Kidney (tissue), 14 donors: ENCODE results near the gene CFAP92. TPM values are rescaled to one million over a fixed set of nuclear protein-coding genes. Genes with fewer than 3 reads are reported as not detected.
A peak's percentile ranks its signal among the peaks of the same experiment; 100 is the strongest.

Experiments used
- DNase-seq, 5 donors: peaks; one replicate each; pipeline ENCODE4 v3.0.0-alpha.2; 2013 to 2020
- FAIRE-seq: peaks from 2 replicates; lab custom pipeline; 2012; peaks lifted over from hg19 to GRCh38; lab: Jason Lieb, UNC
- H3K27ac ChIP-seq, 2 donors: one replicate each; pipeline ENCODE4 v1.7.0; 2013; ENCODE audit warnings: low read depth in 2 of 2, low read length in 2 of 2, inconsistent platforms in 1 of 2
- H3K27me3 ChIP-seq: one replicate; pipeline ENCODE4 v1.7.1; 2013; ENCODE audit warnings: low read length, inconsistent platforms; ENCODE audit not compliant: control insufficient read depth, insufficient read depth
- H3K36me3 ChIP-seq, 3 donors: one replicate each; pipeline versions ENCODE4 v1.7.0 to v1.7.1; 2013; ENCODE audit warnings: low read length in 3 of 3, control low read depth in 1 of 3, inconsistent platforms in 1 of 3; ENCODE audit not compliant: insufficient read depth in 3 of 3, control insufficient read depth in 2 of 3
- H3K4me1 ChIP-seq, 3 donors: one replicate each; pipeline versions ENCODE4 v1.7.0 to v1.7.1; 2013; ENCODE audit warnings: low read length in 3 of 3, inconsistent platforms in 1 of 3, low read depth in 1 of 3; ENCODE audit not compliant: control insufficient read depth in 2 of 3, insufficient read depth in 2 of 3
- H3K4me3 ChIP-seq, 3 donors: one replicate each; pipeline versions ENCODE4 v1.7.0 to v1.8.1; 2013; ENCODE audit warnings: low read length in 3 of 3, control low read depth in 1 of 3, inconsistent platforms in 1 of 3
- H3K9ac ChIP-seq, 3 donors: one replicate each; pipeline versions ENCODE4 v1.7.0 to v1.7.1; 2013; ENCODE audit warnings: low read length in 3 of 3, control low read depth in 1 of 3, inconsistent platforms in 1 of 3
- H3K9me3 ChIP-seq, 3 donors: one replicate each; pipeline versions ENCODE4 v1.7.0 to v1.7.1; 2013; ENCODE audit warnings: low read length in 3 of 3, control low read depth in 1 of 3, inconsistent platforms in 1 of 3; ENCODE audit not compliant: control insufficient read depth in 2 of 3, insufficient read depth in 1 of 3
- intact Hi-C: fragments of 100-400 bp; cut with DNase I; formaldehyde crosslinking; loops from one replicate; pipeline ENCODE4 v1.11.1; 2022
- polyA plus RNA-seq: library from polyadenylated mRNA; stranded (reverse); fragments of 350-450 nt; fragmentation: Illumina TruSeq; extraction: RNeasy Lipid Tissue Mini Kit (QIAGEN cat#74804); gene quantifications from one replicate; pipeline ENCODE4 v1.2.3, GENCODE V29; 2014; ENCODE audit warnings: low read depth, low replicate concordance; ENCODE audit not compliant: insufficient read depth
- total RNA-seq: library from RNA; stranded (reverse); fragmentation: NEBNext Ultra II Directional; extraction: Animal tissue kit (Norgen Biotek cat#: 25700); gene quantifications from one replicate; pipeline ENCODE4 v1.2.1, GENCODE V29; 2021
- TF ChIP-seq, protein P1 (sequence below): IDR thresholded peaks from 3 replicates; pipeline ENCODE4 v1.5.1; 2012; ENCODE audit warnings: mild to moderate bottlenecking, moderate library complexity, borderline replicate concordance; ENCODE audit not compliant: insufficient read depth; ENCODE audit errors: extremely low read depth
- donor health status: control.
- donor health status: control.
- donor health status: control.
- donor health status: control.
- donor health status: control.
- donor health status: DM: yes; HTN: yes; CAD: no.
- donor health status: Normal renal cell carcinoma (clear cell type).

Gene CFAP92
- total and polyA plus RNA-seq, 2 donors from 2014 or later: 0.56 to 0.60 TPM

- FAIRE-seq (no peak), DNase-seq (no peak)
- H3K36me3 ChIP-seq: no peaks in the 10 kb centered on the region
- H3K27me3 ChIP-seq: no peaks in the 10 kb centered on the region
- no peak overlapping the region for H3K9ac ChIP-seq
- H3K27ac ChIP-seq: no peak overlapping the region
- intact Hi-C loops: no loop called here
- no peaks in the 10 kb centered on the region for H3K4me1 ChIP-seq
- TF ChIP-seq, protein P1, sequence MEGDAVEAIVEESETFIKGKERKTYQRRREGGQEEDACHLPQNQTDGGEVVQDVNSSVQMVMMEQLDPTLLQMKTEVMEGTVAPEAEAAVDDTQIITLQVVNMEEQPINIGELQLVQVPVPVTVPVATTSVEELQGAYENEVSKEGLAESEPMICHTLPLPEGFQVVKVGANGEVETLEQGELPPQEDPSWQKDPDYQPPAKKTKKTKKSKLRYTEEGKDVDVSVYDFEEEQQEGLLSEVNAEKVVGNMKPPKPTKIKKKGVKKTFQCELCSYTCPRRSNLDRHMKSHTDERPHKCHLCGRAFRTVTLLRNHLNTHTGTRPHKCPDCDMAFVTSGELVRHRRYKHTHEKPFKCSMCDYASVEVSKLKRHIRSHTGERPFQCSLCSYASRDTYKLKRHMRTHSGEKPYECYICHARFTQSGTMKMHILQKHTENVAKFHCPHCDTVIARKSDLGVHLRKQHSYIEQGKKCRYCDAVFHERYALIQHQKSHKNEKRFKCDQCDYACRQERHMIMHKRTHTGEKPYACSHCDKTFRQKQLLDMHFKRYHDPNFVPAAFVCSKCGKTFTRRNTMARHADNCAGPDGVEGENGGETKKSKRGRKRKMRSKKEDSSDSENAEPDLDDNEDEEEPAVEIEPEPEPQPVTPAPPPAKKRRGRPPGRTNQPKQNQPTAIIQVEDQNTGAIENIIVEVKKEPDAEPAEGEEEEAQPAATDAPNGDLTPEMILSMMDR: no peak
- H3K9me3 ChIP-seq: peaks cover 0 to 17% (median 0%) of the 10 kb centered on the region in 3 donors
- no peak overlapping the region for H3K4me3 ChIP-seq
These were observed 129.5 kb downstream of the CFAP92 start for GRCh38 chr3:128864351-128864811.

- intact Hi-C loops: no loop called here
- H3K9ac ChIP-seq: no peak overlapping the region
- DNase-seq (peak in 1 of 5 donors; percentile 29), FAIRE-seq (no peak)
- no peaks in the 10 kb centered on the region for H3K27me3 ChIP-seq
- TF ChIP-seq, protein P1: no peak
- H3K36me3 ChIP-seq: no peaks in the 10 kb centered on the region
- H3K4me1 ChIP-seq: no peaks in the 10 kb centered on the region
- H3K4me3 ChIP-seq: no peak overlapping the region
- no peak overlapping the region for H3K27ac ChIP-seq
- peaks cover 0 to 25% (median 0%) of the 10 kb centered on the region in 3 donors for H3K9me3 ChIP-seq
These were observed 130.3 kb downstream of the CFAP92 start for GRCh38 chr3:128863560-128863959.

GRCh38 chr3:128861491-128861890, 132.4 kb downstream of the CFAP92 start:
- Histone ChIP-seq H3K27me3 (no peaks in the 10 kb centered on the region), H3K9me3 (peaks cover 0 to 33% (median 0%) of the 10 kb centered on the region in 3 donors), H3K36me3 (no peaks in the 10 kb centered on the region), H3K4me3 (no peak overlapping the region), H3K4me1 (no peaks in the 10 kb centered on the region), H3K27ac (no peak overlapping the region), H3K9ac (no peak overlapping the region)
- DNase-seq (no peak), FAIRE-seq (no peak)
- intact Hi-C loops: no loop called here
- TF ChIP-seq, protein P1: no peak

Other genes starting within 250 kb of the CFAP92 start
- 50.2 TPM for gene ACAD9, start 114.5 kb downstream of the CFAP92 start, total RNA-seq
- gene ACAD9, start 114.5 kb downstream of the CFAP92 start, polyA plus RNA-seq: 36.2 TPM
- 3.7 TPM for gene EFCC1, start 7.2 kb upstream of the CFAP92 start, total RNA-seq
- gene EFCC1, start 7.2 kb upstream of the CFAP92 start, polyA plus RNA-seq: 2.4 TPM
- not detected for gene GP9, start 66.7 kb upstream of the CFAP92 start, total RNA-seq
- gene GP9, start 66.7 kb upstream of the CFAP92 start, polyA plus RNA-seq: 0.49 TPM
- gene RAB43, start 127.7 kb upstream of the CFAP92 start, total RNA-seq: 27.6 TPM
- gene RAB43, start 127.7 kb upstream of the CFAP92 start, polyA plus RNA-seq: 5.5 TPM
- 27.1 TPM for gene ISY1, start 167.0 kb upstream of the CFAP92 start, total RNA-seq
- gene ISY1, start 167.0 kb upstream of the CFAP92 start, polyA plus RNA-seq: 22.4 TPM
- 309 TPM for gene CNBP, start 189.8 kb upstream of the CFAP92 start, total RNA-seq
- gene CNBP, start 189.8 kb upstream of the CFAP92 start, polyA plus RNA-seq: 267 TPM